Stimulated activated CD8-positive, alpha-beta memory T cell treated with anti-CD3 and anti-CD28 coated beads, Interleukin-4, amount 100 ng/mL, for 4 hours (primary cell): ENCODE measurements around the gene PACSIN1.
"Not testable (repeated sequence)": the region's sequence is repeated elsewhere in the genome, so short reads cannot be mapped to it uniquely, and the experiment has no call there.

Experiments
- DNase-seq, 2 donors: peaks; one replicate each; pipeline ENCODE4 v3.0.0-alpha.2; 2020; ENCODE audit warnings: low read depth in 2 of 2, low spot score in 1 of 2

PACSIN1 gene

DNA sequence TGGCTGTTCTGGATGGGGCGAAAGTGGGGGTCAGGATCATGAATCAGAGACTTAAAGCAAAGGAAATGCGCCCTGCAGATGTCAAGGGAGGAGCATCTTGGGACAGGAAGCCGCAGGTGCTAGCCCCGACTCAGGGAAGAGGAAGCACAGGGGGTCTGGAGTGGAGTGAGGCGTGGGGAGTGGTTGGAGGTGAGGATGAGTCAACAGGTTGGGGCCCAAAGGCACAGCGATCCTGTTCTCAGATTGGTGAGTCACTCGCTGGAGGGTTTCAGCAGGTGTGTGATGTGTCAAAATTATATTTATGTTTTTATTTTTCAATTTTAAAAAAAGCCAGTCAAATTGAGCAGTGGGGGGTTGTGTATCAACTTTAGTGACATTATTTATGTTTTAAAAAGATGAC lies 19.0 kb downstream of the PACSIN1 start:
- peak; percentile 44 to 65 for DNase-seq

DNA sequence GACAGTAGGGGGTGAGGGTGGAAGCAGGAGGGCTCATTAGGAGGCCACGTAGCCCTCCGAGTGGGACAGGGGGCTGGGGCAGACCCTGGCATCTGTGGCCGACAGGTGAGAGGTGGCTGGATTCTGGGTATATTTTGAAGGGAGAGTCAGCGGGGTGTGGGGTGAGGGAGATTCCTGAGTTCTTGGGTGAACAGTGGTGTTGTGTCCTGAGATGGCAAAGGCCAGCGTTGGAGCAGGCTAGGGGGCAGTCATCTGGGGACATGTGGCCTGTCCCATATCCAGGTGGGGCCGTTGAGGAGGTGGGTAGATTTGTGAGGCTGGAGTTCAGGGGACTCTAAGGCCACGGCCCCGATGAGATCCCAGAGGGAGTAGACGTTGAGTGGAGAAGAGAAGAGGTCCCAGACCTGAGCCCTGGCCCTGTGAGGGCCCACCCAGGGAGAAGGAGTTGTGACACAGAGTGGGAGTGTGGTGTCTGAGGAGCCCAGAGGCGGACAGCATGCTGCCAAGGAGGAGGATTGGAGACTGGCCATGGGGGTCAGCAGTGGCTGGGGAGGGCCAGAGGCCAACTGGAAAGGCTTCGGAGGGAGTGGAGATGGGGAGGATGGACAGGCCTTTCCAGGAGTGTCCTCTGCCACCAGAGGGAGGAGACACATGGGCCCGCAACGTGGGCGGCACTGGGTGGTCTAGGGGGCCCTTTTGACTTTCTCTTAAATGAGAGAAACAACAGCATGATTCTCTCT lies 19.6 kb downstream of the PACSIN1 start:
- DNase-seq: no peak

DNA sequence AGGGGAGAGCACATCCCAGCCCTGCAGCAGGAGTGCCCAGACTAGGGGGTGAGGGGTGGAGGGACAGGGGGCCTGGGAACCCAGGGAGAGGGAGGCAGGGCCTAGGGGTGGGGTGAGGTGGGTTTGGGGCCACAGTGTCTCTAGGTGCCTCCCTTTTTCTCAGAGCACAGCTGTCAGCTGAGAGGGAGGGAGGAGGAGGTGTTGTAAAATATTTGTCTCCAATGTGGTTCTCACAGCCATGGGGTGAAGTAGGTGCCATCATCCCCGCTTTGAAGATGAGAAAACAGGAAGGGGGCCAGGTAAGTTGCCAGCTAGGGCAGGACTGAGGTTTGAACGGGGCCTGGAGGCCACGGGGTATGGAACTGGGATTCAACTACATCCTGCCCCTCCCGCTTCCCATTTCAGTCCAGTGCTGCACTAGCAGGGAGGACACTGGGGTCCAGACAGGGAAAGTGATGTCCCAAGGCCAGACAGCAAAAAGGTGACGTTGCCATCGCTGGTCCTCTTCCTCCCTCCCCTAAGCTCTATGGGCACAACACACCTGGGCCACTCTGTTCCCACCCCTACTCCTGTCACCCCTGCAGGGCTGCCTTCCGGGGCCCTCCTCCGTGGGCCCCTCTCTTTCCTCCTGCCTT lies 20.3 kb downstream of the PACSIN1 start:
- DNase-seq: no peak

DNA sequence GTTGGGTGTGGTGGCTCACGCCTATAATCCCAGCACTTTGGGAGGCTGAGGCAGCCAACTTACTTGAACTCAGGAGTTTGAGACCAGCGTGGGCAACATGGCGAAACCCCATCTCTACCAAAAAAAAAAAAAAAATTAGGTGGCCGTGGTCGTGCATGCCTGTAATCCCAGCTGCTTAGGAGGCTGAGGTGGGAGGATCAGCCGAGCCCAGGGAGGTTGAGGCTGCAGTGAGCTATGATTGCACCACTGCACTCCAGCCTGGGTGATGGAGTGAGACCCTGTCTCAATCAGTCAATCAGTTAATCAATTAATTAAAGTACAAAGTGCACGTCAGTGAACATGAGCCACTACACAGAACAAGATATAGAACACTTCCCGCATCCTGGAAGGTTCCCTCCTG lies 21.0 kb downstream of the PACSIN1 start:
- DNase-seq: not testable (repeated sequence)

DNA sequence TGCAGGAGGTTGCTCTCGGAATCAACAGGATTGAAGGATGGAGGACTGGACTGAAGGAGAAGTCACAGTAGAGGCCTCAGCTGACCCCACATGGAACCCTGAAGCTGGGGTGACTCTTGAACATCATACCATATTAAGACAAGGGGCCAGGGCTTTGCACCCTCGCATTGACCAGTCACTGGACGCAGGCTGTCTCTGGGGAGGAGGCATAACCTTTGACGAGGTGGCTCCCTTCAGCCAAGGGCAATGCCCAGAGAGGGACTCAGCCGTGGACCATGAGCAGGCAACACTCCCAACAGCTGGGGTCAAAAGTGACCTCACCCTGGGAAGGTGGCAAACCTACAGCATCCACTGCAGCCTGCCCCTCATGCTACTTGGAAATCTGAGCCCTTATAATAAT lies 21.7 kb downstream of the PACSIN1 start:
- no peak for DNase-seq

DNA sequence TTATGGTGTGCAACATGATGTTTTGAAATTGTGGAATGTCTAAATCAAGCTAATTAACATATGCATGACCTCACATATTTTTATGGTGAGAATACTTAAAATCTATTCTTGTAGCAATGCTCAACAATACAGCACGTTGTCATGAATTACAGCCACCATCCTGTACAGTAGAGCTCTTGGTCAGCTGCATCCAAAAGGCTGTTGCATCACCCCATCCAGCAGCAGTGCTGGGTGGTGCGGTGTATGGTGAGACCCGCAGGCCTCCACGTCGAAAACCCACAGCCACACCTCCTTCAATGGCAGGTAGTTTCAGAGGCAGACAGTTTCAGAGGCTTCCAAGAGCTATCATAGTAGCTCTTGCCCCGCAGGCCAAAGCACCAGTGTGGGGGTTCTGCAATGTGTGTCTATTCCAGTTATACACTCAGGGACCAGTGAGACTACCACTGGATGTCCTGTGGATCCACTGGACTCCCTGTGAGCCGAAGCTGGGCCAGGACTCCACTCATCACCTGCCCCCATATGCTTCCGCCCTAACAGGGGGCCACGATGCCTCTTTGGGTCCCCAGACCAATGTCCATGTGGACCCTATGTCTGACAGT lies 23.4 kb downstream of the PACSIN1 start:
- no peak for DNase-seq

DNA sequence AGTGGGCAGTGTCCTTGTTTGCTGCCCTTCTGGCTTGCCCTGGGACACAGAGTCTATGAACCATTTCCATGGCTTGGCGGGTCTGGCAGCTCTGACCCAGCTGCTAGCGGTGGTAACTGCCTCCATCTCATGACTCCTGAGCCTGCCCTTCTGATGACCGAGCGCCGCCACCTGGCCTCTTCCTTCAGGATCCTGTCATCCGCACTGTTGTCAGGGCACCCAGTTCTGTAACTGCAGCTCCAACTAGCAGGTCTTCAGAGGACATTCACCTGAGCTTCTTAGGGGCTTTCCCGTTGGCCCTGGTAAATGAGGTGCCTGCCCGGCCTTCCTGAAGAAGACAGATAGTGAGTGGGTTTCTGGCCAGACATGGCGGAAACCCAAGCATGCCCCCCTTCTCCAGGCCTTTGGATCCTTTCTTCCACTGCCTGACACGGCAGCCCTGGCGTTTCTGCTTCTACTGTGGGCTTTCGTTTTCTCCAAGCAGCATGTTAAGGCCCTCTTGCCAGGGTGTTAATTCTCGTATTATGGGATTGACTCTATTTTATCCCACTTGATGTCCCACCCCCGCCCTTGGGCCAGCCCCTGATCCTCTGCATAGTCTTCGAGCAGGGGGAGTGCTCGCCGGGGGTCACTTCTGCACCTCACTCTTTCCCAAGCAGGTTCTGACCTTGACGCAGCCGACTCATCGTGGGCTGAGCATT lies 24.7 kb downstream of the PACSIN1 start:
- no peak for DNase-seq

DNA sequence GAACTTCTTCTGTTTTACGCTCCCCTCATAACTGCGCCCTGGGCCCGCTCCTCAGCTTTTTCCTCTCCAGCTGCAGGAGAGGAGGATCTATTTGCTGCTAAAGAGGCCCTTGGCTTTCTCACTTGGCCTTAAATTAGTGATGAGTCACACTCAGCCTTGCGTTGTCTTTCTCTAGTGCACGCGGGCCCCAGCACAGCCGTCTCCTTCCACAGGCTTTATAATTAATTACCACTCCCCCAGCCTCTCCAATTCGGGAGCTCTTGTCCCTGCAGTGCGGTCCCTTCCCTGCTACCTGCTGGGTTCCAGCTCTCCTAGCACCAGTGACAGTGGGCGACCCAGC lies 25.2 kb downstream of the PACSIN1 start:
- DNase-seq: no peak

DNA sequence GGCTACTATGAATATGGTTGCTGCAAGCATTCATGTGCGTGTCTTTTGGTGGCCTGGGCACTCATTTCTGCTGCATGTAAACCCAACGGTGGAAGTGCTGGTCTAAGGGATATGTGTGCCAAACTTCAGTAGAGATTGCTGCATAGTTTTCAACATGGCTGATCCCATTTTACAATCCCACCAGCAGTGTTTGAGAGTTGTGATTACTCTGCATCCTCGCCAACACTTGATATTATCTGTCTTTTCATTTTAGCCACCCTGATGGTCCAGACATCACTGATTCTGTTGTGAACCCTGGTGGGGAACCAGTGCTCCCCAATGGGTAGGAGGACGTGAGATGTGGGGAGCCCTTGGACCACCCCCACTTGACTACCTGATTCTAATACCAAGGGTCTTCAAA lies 27.5 kb downstream of the PACSIN1 start:
- DNase-seq: no peak

DNA sequence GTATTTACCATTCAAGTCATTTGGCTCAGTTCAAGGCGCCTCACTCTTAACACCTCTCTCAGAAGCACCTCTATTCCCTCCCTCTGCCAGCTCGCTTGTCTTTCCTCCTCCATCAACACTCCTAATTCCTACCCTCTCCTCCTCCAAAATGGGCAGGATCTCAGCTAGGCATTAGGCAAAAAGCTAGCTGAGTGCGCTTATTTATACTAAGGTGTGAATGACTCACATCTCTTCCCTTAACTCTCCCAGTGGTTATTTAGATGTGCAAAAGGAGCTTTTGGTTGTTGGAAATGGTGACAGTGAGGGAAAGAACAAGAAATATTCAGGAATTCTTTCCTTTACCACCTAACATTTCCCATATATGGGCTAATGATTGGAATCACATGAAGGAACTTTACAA lies 29.1 kb downstream of the PACSIN1 start:
- no peak for DNase-seq

DNA sequence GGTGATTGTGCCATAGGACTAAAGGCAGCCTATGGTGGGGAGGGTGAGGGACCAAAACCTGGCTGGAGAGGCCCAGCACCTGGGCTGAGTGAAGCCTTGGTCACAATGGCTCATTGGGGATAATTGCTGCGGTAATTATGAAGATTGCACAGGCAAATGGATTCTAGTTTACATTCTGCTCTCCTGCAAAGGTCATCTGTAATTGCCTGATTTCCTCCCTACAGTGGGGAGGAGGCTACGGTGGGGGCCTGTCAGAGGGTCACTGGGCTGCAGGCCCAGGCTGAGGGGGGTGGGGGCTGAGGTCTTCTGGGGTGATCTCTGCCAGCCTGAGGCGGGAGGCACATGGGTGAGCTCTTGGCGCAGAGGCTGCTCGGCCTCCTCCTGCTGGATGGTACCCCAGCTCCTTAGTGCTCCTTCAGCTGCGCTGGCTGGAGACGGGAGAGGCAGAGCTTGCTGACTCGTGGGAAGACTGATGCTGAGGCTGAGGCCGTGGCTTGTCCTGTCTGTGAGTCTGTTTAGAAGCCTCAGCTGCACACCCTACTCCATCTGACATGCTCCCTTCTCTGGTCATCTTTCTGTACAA lies 30.3 kb downstream of the PACSIN1 start:
- DNase-seq: no peak

DNA sequence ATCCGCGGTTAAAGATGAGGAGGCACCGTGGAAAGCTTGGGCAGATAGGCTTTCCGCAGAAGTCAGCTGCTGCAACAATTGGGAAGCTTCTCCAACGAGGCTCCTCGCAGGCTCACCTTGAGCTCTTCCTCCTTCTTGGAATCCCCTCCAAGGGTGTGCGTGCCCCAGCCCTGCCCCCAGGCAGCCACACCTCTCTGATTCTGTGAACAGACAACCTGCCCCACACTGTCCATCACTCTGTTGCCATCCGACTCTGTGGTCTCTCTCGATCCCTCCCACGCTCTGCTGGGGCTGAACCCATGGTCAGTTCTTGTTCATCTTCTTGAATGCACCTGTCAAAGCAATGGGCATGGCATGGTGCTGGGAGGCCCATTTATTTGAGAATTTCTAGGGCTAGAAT lies 31.5 kb downstream of the PACSIN1 start:
- DNase-seq: no peak

DNA sequence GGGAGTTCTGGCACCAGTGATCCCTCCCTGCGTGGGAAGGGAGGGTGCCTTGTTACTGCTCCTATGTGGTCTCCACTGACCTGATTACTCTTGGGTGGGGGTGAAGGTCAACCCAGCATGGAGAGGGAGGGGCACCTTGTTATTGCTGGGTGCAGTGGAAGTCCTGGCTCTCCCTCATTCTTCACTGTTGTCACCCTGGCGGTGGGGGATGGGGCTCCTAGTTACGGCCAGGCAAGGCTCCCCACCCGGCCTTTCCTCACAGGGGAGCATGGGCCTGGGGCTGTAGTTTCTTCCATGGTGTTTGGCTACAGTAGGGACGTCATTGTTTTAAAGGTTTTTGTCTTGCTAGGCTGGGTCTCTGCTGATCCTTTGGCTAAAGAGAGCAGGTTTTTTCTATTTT lies 40.8 kb downstream of the PACSIN1 start:
- DNase-seq: no peak

DNA sequence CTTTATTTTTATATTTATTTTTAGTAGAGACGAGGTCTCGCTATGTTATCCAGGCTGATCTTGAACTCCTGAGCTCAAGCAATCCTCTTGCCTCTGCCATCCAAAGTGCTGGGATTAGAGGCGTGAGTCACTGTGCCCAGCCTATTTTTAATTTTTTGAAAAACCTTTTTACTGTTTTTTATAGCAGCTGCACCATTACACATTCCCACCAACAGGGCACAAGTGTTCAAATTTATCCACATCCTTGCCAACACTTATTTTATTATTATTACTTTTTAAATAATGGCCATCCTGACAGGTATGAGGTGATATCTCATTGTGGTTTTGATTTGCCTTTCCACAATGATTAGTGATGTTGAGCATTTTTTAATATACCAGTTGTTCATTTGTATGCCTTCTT lies 42.5 kb downstream of the PACSIN1 start:
- DNase-seq: no peak

DNA sequence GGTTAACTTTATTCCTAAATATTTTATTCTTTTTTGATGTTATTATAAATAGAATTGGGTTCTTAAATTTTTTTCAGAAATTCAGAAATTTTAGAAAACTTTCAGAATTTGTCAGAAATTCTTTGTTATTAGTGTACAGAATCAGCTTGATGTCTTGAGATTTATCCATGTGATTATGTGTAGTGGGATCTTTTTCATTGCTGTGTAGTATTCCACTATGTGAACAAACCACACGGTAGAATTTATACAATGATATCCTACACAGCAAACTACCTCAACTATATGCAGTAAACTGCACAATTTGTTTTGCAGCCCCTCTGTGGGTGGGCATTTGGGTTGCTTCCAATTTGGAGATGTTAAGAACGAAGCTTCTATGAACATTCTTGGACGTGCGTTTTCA lies 43.9 kb downstream of the PACSIN1 start:
- no peak for DNase-seq

DNA sequence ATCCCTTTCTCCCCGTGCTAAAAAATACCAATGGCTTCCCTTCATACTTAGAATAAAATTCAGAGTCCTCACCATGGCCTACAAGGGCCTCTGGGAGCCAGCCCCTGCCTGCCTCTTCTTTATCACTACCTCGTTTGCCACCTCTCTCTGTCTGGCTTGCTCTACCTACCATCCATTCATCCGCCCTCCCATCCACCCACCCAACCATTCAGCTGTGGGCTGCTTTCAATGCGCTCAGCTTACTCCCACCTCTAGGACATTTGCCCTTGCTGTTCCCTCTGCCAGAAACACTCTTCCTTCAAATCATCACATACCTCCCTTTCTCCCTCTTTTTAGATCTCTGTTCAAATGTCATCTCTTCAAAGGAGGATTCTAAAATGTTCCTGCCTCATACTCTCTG lies 44.4 kb downstream of the PACSIN1 start:
- DNase-seq: no peak

DNA sequence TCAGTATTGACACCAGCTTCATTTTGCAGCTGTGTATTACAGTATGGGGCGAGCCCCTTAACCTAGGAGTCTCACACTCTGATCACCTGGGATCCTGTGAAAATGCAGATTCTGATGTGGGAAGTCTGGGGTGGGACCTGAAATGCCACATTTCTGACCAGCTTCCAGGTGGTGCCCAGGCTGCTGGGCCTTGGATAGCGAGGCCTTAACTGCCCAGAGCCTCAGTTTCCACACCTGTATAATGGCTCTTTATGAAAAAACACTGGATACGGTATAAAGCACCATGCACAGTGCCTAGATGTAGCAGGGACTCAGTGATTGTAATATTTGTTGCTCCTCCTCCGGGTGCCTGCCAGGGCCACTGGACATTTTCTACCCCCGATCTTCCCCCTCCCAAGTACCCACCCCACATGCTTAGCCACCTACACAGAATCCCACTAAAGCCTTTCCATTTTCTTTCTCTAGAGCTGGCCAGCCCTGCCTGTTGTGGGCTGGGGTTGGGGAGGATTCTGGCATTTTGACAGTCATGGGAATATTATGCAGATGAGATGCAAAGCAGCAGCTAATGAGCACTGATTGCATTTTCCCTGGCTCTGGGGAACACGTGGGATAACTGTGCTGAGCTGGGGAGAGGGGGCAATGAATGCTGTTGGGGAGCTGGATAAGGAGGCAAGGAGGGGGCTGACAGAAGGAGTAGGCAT lies 45.5 kb downstream of the PACSIN1 start:
- DNase-seq: no peak

DNA sequence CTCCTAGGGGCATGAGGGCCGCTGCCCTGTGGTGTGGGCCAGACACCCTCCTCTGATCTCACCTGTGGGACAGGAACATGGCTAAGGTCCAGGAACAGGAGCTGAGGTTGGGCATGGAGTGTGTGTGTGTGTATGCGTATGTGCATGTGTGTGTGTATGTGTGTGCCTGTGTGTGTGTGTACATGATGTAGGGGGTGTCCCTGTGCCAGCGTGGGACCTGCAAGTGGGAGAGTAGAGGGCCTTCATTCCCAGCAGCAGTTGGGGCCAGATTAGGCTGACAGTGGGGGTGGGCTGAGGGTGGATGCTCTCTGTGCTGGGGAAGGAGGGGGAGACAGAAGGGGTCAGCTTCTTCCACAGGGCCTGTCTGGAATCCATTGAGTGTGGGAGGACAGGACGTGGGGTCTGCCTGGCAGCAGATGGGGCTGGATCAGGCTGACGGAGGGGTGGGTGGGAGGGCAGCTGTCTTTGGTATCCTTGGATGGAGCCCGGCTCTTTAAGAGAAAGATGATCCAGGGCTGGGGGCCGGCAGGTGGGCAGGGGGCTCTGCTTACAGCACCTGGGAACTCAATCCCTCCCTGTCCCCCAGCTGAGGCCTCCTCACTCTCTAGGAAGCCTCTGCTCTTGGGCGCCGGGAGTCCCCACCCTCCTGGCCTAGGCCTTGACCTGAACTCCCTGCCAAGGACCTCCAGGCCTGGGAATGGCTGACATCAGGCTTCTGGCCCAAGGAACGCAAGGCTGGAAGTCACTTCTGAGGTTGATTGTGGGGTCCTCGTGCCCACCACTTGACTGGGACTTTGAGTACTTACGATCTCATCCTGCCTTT lies 46.2 kb downstream of the PACSIN1 start:
- DNase-seq: no peak

DNA sequence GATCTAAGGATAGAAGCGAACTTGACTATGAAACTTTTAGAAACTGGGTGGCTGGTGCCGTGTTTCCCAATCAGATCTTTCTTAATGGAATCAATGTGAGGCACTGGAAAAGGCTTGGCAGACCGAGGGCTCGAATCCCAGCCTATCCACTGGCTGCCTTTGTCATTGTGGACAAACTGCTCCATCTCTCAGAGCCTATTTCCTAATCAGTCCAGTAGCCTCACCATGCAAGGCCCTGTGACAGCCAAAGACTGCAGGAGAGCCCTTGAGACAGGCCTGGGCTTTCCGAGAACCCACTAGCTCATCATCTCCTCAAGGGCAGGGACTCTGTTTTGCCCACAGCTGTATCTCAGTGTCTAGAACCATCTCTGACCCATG lies 46.9 kb downstream of the PACSIN1 start:
- DNase-seq: no peak

DNA sequence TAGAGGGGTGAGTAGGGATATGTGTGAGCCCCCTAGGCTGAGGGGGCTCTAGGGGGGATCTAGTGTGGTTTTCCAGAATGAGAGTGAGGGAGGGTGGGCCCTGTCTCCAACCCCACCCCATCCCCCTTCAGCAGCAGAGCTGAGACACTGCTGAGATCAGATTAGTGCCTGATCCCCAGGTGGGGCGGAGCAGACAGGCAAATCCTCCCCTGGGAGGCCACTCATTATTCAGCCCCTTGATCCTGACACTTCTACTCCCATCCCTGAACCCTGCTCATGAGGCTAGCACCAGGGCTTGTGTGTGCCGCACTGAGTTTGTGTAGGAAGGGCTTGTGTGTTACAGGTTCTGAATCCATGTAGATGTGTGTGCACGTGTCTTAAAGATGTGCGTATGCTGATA lies 47.8 kb downstream of the PACSIN1 start:
- DNase-seq: no peak
